HFFc6 (cell line): Measurements from ENCODE around the gene CGGBP1. TPM values are rescaled to one million over a fixed set of nuclear protein-coding genes. Genes with fewer than 3 reads are reported as not detected.
A peak's percentile ranks its signal among the peaks of the same experiment; 100 is the strongest.

Source experiments
- DNase-seq: peaks from one replicate; pipeline ENCODE4 v3.0.0-alpha.2; 2018
- H3K27ac Mint-ChIP-seq: 2 replicates; pipeline ENCODE4 v1.8.0; 2020; ENCODE audit warnings: mild to moderate bottlenecking, mixed read lengths
- H3K27me3 Mint-ChIP-seq: 2 replicates; pipeline ENCODE4 v1.8.0; 2021; ENCODE audit warnings: mild to moderate bottlenecking, moderate library complexity, mixed read lengths; ENCODE audit not compliant: insufficient read depth
- H3K36me3 Mint-ChIP-seq: 2 replicates; pipeline ENCODE4 v1.8.0; 2021; ENCODE audit warnings: low read depth, mixed read lengths
- H3K4me1 Mint-ChIP-seq: 2 replicates; pipeline ENCODE4 v1.8.0; 2020; ENCODE audit warnings: low read depth, mixed read lengths
- H3K4me3 Mint-ChIP-seq: 2 replicates; pipeline ENCODE4 v1.8.0; 2020; ENCODE audit warnings: mild to moderate bottlenecking, moderate library complexity, mixed read lengths
- H3K9me3 Mint-ChIP-seq: 2 replicates; pipeline ENCODE4 v1.8.0; 2020; ENCODE audit warnings: mild to moderate bottlenecking, mixed read lengths
- total RNA-seq, 6 experiments: library from RNA; stranded (reverse); fragmentation: NEBNext Ultra II Directional; extraction: Animal tissue kit (Norgen Biotek cat#: 25700); gene quantifications; 2 replicates in 1 of 6; 3 replicates in 5 of 6; pipeline ENCODE4 v1.2.3, GENCODE V29; 2021
- TF ChIP-seq, protein P1 (sequence below): fragments of 200-600 bp; sonication (generic); IDR thresholded peaks from 2 replicates; pipeline ENCODE4 v1.5.0; 2021; ENCODE audit warnings: antibody characterized with exemption, mild to moderate bottlenecking

The CGGBP1 gene
- total RNA-seq, 6 experiments from 2014 or later: 54.7 to 75.0 (median 60.9) TPM

DNA sequence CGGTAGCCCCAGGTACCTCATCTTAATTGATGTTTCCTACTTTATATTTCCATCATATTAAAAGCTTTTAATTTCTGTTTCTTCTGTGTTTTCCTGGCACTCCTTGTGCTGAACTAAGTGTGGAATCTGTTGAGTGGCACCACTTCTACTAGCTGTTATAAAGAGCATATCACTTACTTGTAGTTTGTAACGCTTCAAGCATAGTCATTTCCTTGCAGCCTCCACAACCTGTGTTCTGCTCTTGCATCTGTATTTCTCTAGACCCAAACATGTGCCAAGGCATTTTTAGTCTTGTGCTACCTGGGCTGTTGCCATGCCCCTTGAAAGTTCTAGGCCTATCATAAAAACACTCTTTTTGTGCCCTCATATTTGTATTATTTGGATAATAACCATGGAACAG, 16.3 kb upstream of the CGGBP1 start:
- Mint-ChIP-seq H3K4me3 (no peak overlapping the region), H3K4me1 (peaks cover 23% of the 10 kb centered on the region), H3K36me3 (peaks cover 24% of the 10 kb centered on the region; the same call in 1 of the 2 replicates), H3K27me3 (no peaks in the 10 kb centered on the region), H3K27ac (no peak overlapping the region), H3K9me3 (peaks cover 5% of the 10 kb centered on the region; the same call in 1 of the 2 replicates)
- no peak for DNase-seq
- TF ChIP-seq, protein P1, sequence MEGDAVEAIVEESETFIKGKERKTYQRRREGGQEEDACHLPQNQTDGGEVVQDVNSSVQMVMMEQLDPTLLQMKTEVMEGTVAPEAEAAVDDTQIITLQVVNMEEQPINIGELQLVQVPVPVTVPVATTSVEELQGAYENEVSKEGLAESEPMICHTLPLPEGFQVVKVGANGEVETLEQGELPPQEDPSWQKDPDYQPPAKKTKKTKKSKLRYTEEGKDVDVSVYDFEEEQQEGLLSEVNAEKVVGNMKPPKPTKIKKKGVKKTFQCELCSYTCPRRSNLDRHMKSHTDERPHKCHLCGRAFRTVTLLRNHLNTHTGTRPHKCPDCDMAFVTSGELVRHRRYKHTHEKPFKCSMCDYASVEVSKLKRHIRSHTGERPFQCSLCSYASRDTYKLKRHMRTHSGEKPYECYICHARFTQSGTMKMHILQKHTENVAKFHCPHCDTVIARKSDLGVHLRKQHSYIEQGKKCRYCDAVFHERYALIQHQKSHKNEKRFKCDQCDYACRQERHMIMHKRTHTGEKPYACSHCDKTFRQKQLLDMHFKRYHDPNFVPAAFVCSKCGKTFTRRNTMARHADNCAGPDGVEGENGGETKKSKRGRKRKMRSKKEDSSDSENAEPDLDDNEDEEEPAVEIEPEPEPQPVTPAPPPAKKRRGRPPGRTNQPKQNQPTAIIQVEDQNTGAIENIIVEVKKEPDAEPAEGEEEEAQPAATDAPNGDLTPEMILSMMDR: no peak

DNA sequence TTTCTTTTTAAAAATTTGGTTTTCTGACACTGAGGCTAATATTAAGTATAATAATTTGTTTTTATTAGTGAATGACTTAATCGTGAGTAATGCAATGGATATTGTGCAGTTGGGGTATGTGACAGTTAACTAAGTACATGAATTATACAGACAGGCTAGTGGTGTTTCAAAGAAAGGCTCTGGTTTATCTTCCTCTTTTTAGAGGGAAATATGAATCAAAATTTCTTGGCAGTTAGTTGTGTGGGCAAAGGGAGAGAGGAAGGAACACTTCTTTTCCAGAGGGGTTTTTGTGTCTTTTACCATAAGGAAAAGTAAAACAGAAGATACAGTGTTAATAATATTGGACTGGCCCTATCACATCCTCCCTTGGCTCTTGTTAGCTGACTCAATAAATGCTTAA, 2.9 kb upstream of the CGGBP1 start:
- H3K27ac Mint-ChIP-seq: peak overlapping the region; percentile 38
- TF ChIP-seq, protein P1: no peak
- H3K36me3 Mint-ChIP-seq: peaks cover 10% of the 10 kb centered on the region
- no peak for DNase-seq
- peaks cover 50% of the 10 kb centered on the region for H3K4me1 Mint-ChIP-seq
- H3K27me3 Mint-ChIP-seq: 0 out of 2 replicates have a peak, but pooled peaks cover 2% of the 10 kb centered on the region
- H3K4me3 Mint-ChIP-seq: peak overlapping the region; percentile 98
- no peaks in the 10 kb centered on the region for H3K9me3 Mint-ChIP-seq

GRCh38 chr3:88059380-88060170, 770 bp upstream of the CGGBP1 start:
- Mint-ChIP-seq H3K4me3 (peak overlapping the region; percentile 98), H3K36me3 (peaks cover 25% of the 10 kb centered on the region), H3K27me3 (peaks cover 2% of the 10 kb centered on the region; the same call in 1 of the 2 replicates), H3K9me3 (no peaks in the 10 kb centered on the region), H3K27ac (peak overlapping the region; percentile 82), H3K4me1 (peaks cover 59% of the 10 kb centered on the region)
- DNase-seq: no peak
- TF ChIP-seq, protein P1: no peak

- peaks cover 2% of the 10 kb centered on the region; the same call in 1 of the 2 replicates for H3K27me3 Mint-ChIP-seq
- DNase-seq: no peak
- TF ChIP-seq, protein P1: no peak
- H3K36me3 Mint-ChIP-seq: peaks cover 32% of the 10 kb centered on the region
- no peaks in the 10 kb centered on the region for H3K9me3 Mint-ChIP-seq
- H3K4me1 Mint-ChIP-seq: peaks cover 54% of the 10 kb centered on the region
- peak overlapping the region; percentile 77 for H3K27ac Mint-ChIP-seq
- H3K4me3 Mint-ChIP-seq: peak overlapping the region; percentile 98
These were observed 562 bp downstream of the CGGBP1 start for GRCh38 chr3:88058306-88058580.

- Mint-ChIP-seq H3K9me3 (no peaks in the 10 kb centered on the region), H3K27ac (peak overlapping the region; percentile 77), H3K4me1 (peaks cover 49% of the 10 kb centered on the region), H3K4me3 (peak overlapping the region; percentile 98), H3K27me3 (peaks cover 2% of the 10 kb centered on the region; the same call in 1 of the 2 replicates), H3K36me3 (peaks cover 32% of the 10 kb centered on the region)
- TF ChIP-seq, protein P1: peak; percentile 39; the same call in 1 of the 2 replicates
- DNase-seq: peak; percentile 6
These were observed 1.0 kb downstream of the CGGBP1 start for GRCh38 chr3:88057630-88058305.
